GM18508 (cell line): ENCODE data around the gene AFAP1L2.

ENCODE experiments used
- ATAC-seq: cut with Tn5 transposase; IDR thresholded peaks from one replicate; pipeline ENCODE4 v1.9.1; 2021; ENCODE audit warnings: moderate number of reproducible peaks; ENCODE audit not compliant: insufficient read depth, unreplicated experiment

The AFAP1L2 gene

DNA sequence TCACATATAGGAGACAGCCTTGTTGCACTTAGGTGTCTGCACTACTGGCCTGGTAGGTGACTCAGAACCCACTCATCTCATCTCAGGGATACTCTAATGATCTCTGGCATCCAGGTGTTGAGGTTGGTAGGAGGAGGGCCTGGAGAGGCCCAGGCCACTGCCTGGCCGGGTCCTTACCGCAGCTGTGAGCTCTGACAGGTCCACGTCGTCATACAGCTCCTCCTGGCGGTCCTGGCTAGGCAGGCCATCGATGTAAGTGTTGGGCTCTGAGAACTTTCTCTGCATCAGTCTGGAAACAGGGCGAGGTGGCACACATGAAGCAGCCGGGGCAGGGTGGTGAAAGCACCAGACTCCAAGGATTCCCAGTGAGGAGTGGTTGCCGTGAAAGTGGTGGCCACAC lies 103.1 kb downstream of the AFAP1L2 start:
- ATAC-seq = no peak

DNA sequence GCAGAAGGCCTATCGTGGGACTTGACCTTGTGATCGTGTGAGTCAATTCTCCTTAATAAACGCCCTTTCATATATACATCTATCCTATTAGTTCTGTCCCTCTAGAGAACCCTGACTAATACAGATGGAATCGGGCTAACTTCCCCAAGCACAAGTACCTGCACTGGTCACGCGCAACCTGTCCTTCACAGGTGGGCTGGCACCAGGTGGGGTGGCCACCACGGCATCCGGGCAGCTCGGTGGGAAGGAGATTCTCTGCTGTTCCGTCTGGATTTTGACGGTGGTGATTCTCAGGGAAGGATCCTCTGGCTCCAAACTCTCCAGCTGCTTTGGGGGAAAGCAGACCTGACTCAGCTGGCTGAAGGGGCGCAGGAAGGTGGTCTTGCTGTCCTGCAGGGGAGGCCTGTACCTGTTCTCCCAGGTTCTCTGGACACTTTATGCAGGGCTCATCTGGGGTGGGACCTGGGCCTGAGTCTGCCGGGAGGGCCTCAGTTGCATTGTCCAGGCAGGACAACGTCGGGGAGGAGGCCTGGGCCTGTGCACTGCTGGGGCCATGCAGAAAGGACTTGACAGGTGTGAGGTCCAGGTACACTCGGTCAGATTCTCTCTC lies 104.2 kb downstream of the AFAP1L2 start:
- ATAC-seq = no peak

DNA sequence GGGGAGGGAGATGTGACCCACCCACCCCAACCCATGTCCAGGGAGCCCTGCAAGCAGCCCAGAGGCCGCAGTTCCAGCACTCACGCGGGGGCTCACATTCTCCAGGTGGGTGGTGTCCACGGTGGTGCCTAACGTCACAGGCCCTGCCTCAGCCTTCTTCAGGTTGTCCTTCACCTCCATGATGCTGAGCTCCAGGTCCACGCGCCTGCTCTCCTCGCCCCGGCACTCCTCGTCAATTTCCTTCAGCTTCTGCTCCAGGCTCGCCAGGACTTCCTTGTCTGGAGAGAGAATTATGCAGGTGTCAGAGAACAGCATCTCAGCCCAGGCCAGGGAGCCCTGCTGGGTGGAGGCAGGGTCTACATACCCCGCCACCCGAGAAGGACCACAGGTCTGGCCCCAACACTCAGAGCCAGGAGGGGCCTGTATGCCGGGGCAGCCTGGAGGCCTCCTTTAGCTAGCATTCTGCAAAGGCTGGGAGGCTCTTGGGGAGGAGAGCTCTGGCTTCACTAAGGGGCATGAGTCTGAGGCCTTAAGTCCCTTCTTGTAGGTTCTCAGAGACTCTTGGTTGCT lies 107.1 kb downstream of the AFAP1L2 start:
- ATAC-seq = no peak

DNA sequence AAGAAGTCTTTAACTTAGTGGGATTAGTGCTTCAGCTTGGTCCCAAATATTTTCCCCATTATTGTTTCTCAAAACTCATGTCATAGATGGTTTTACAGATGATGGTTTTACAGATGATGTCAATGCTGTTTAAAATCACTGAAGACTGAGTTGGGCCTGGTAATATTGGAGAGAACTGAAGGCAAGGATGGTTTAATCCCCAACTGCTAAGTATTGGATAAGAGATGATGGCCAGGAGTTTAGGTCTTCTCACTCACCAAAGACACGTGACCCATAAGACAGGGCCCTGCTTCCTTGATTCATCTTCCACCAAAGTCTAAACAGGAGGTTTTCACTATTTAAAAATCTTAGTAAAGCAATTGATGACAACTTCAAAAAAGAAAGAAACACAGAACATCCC lies 108.9 kb downstream of the AFAP1L2 start:
- ATAC-seq = no peak

DNA sequence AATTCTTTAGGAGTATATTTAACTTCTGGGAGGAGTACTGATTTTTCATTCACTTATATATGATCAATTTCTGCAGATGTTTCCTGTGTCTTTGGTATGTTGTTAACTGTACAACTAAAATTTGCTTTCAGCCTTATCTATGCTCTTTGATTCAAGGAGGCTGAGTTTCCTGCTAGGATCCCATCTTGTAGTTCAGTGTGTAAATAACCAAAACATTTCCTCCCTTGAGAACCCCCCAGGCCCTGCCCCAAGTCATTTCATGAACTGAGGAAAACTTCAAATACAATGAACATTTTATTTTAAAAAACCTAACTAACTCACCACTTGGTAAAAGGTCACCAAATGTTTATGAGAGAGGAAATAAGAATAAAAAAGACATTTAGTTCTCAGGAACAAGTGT lies 109.8 kb downstream of the AFAP1L2 start:
- ATAC-seq = no peak

DNA sequence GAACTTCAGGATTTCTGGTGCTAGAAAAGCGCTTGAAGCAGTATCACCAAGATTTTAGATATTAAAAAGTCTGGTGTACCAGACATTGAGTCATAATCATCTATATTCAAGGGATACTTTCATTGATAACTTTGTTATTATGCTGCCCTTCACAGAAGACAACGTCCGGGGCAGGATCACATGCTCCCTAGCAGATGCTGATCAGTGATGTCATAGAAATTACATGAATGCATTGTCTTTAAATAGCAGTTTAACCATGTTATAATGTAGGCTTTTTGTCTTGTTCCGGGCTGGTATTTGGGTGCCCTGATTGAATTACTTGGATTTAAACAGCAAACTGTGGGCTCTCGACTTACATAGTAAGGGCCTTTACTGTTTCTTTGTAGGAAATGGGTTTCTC lies 111.2 kb downstream of the AFAP1L2 start:
- no peak for ATAC-seq

DNA sequence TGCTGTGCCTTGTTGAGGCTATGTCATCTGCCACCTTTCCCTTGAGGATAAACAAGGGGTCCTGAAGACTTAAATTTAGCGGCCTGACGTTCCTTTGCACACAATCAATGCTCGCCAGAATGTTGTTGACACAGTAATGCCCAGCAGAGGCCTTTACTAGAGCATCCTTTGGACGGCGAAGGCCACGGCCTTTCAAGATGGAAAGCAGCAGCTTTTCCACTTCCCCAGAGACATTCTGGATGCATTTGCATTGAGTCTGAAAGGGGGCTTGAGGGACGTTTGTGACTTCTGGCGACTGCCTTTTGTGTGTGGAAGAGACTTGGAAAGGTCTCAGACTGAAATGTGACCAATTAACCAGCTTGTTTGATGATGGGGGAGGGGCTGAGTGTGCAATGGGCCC lies 112.8 kb downstream of the AFAP1L2 start:
- ATAC-seq = no peak

DNA sequence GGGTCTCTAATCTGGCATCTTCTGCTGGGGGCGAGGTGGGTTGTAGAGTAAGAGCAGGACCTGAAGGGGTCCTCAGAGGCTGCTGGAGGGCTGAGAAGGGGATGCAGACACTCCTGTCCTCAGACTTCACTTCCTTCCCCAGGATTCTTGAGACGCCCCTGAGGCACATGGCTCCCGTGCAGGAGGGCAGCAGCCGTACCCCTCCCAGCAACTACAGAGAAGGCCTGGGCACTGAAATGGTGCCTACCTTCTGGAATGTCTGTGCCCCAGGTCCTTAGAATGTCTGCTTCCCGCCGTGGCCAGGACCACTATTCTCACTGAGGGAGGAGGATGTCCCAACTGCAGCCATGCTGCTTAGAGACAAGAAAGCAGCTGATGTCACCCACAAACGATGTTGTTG lies 113.2 kb downstream of the AFAP1L2 start:
- no peak for ATAC-seq

DNA sequence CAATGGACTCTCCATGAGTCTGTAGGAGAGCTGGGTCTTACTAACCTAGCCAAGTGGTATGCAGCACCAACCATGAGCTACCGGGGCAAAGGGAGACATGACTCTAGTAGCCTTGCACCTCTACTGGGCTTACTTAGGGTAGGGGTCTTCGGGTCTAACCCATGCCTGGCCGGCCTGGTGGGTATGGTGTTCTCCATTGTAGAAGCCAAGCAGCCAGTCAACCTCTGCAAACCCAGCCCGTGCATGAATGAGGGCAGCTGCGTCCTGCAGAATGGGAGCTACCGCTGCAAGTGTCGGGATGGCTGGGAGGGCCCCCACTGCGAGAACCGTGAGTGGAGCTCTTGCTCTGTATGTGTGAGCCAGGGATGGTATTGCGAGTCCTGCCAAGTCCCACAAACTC lies 114.3 kb downstream of the AFAP1L2 start:
- ATAC-seq = no peak

DNA sequence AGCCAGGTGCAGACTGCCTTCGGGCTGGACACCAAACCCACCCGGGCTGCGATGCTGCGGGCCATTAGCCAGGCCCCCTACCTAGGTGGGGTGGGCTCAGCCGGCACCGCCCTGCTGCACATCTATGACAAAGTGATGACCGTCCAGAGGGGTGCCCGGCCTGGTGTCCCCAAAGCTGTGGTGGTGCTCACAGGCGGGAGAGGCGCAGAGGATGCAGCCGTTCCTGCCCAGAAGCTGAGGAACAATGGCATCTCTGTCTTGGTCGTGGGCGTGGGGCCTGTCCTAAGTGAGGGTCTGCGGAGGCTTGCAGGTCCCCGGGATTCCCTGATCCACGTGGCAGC lies 115.2 kb downstream of the AFAP1L2 start:
- no peak for ATAC-seq

DNA sequence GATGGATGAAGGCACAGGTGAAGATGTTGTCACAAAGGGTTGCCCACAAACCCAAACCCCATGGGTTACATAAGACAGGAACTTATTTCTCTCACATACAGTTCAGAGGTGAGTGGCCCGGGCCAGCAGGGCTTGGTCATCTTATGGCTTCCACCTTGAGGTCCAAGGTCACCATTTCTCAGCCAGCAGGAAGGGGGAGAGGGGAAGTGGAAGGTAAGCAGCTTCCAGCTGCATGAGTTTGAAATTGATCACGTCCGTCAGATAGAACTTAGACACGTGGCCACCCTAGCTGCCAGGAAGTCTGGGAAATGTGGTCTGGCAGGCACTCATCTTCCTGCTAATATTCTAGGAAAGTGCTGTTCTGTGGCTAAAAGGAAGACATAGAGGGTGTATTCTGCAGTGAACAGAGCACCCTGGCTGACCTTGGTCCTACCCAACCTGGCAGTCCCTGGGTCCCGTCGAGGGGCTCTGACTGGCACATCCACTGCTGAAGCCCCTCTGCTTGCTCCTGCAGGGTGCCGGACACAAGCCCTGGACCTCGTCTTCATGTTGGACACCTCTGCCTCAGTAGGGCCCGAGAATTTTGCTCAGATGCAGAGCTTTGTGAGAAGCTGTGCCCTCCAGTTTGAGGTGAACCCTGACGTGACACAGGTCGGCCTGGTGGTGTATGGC lies 115.7 kb downstream of the AFAP1L2 start:
- ATAC-seq = no peak

DNA sequence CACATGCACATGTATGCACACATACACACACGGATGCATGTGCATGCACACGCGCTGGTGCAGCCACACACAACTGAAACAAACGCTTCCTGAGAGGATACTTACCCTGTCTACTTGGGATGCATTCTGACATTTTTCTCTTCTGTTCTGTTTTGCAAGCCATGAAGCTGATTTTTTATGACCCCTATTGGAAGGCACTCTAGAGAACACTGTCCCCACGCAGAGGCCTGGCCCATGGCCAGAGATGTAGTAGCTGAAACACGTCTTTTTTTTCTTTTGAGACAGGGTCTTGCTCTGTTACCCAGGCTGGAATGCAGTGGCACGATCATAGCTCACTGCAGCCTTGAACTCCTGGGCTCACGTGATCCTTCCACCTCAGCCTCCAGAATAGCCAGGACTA lies 117.4 kb downstream of the AFAP1L2 start:
- no peak for ATAC-seq

DNA sequence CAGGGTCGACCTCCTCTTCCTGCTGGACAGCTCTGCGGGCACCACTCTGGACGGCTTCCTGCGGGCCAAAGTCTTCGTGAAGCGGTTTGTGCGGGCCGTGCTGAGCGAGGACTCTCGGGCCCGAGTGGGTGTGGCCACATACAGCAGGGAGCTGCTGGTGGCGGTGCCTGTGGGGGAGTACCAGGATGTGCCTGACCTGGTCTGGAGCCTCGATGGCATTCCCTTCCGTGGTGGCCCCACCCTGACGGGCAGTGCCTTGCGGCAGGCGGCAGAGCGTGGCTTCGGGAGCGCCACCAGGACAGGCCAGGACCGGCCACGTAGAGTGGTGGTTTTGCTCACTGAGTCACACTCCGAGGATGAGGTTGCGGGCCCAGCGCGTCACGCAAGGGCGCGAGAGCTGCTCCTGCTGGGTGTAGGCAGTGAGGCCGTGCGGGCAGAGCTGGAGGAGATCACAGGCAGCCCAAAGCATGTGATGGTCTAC lies 118.3 kb downstream of the AFAP1L2 start:
- ATAC-seq = no peak

DNA sequence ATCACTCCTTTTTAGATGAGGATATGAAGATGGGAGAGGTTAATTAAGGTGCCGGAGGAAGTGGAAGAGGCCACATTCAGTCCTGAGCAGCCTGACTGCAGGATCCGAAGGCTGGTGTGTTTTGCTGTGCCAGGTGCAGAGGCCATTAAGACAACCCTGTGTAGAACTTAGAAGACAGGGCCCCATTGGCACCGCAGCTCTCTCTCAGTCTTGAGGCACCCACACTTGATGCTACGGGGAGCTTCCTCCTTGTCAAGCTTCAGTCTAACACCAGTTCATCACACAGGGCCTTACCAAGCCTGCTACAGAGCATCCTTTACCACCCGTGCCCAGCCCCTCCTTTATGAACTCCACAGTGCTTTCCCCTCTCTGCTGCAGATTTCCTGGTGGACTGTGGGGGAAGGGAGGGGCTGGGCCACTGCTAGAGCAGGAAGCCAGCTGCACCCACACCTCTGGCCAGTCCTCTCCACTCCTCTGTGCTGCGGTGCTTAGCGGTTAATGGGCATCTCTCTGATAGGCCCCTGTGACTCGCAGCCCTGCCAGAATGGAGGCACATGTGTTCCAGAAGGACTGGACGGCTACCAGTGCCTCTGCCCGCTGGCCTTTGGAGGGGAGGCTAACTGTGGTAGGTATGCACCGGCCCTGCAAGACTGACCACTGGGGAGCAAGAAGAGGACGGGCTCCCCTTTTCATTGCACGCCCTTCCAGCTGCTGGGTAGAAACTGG lies 119.8 kb downstream of the AFAP1L2 start:
- no peak for ATAC-seq

DNA sequence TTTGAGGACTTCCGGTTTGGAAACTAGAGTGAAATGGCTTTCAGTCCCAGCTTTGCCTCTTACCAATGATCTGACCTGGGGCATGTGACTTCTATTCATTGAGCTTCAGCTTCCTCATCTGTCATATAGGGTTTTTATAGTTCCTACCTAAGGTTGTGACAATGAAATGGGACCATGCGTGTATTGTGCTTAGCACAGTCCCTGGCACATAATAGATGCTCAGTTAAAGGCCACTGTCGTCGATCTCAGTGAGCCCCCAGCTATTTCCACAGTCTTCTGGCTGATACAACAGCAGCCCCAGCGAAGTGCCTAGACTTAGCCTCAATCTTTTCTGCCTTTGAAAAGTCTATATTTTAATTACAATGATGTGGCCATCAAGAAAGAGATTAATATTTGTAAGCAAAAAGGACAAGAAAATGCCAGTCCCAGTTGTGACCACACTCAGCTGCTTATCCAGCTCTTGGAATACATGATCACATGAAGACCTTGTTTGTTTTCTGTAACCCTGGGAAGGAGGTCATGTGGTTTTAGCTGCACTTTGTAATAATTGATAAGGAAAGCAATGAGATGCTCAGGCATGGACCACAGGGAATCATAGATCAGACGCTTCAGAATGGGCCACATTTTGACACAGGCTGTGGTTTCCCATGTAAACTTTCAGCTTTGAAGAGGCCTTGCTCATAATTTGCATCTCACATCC lies 120.6 kb downstream of the AFAP1L2 start:
- no peak for ATAC-seq

DNA sequence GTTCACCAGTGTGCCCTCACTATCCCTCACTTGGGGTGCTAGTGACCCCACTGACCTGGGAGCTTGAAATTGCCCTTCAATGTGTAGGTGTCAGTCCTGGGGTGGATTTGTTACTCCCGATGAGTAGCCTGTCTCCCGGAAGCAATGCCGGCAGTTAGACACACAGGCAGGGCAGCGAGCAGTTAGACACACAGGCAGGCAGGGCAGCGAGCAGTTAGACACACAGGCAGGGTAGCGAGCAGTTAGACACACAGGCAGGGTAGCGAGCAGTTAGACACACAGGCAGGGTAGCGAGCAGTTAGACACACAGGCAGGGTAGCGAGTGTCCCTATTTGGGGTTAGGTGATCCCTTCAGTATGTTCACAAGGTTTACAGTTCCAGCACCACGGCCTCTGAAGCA lies 121.2 kb downstream of the AFAP1L2 start:
- no peak for ATAC-seq

DNA sequence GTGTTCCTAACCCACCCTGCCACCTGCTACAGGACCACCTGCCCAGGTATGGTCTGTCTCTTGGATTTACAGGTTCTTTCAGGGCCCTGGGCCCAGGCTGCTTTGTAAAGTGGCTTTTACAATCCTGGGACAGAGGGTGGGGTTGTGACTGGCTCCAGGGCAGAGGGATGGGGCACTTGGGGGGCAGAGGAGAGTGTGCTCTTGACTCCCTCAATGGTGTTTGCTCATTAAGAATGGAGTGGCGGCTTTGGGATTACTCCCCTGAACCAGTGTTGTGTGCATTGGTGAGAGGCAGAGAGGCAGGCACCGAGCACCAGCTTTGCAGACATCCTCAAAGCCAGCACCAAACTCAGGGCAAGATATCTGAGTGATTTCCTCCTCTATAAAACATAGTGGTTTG lies 121.8 kb downstream of the AFAP1L2 start:
- ATAC-seq = no peak

DNA sequence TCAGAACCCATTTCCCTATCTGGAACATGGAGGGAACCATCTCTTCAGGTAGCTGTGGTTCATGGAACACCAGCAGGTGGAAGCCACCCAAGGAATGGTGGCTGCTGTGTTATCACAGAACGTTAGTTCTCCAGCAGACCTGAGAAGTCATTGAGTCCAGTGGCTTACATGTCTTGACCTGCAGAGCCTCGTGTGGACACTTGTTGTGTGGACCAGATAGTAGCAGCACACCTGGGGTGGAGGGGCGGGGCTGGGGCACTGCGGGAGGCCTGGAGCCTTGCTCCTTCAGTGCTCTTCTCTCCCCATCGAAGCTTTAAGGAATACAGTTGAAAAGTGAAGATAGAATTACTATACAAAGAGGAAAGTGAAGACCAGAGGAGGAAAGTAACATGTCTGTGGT lies 122.8 kb downstream of the AFAP1L2 start:
- no peak for ATAC-seq

DNA sequence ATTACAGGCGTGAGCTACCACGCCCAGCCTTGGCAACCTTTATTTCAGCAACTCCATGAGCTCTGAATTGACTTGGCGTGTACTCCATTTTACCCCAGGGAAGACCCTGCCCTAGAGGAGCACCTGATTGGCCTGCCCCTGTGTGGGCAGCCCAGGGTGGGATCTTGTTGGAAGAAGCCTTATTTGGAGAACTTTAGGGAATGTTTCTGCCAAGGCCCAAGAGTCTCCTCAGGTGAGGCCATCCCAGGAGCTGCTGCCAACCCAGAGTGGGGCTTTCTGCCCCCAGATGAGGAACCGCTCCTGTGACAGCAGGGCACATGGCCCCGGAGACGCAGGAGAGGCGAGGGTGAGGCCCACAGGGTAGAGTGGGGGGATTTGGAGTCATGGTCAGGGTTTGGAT lies 123.3 kb downstream of the AFAP1L2 start:
- ATAC-seq = no peak

DNA sequence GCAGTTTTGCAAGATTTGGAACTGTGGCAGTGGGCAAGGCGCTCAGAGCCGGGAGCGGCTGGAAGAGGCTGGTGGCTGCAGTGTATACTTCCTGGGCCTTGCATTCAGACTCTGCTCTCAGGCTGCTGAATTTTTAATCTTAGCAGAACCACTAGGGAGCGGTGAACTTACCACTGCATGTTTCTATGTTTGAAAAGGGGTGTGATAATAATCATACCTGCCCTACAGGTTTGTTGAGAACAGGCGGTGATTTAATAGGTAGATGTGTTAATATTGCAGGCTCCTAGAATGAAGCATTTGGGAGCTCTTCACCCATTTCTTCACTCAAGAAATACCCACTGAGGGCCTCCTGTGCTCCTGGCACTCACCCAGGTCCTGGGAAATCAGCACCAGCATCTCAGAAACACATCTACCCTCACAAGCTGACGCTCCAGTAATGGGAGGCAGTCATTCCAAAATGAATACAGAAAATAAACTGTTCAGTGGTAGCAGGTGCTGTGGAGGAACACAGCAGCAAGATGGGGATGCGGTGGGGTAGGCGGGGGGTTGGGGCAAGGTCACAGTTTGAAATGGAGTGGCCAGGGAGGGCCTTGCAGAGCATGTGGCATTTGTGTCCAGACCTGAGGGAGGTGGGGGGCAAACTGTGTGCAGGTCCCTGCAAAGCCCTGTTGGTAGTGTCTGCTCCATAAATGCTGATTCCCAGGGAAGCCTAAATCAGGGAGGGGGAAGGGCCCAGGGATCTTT lies 124.2 kb downstream of the AFAP1L2 start:
- no peak for ATAC-seq
